GM23338 (cell line): ENCODE measurements around the gene ACTN2. TPM values are rescaled to one million over a fixed set of nuclear protein-coding genes. Genes with fewer than 3 reads are reported as not detected.

Experiments
- ATAC-seq: fragments of 200-7000 bp; cut with Tn5 transposase; 3 replicates; pipeline ENCODE4 v1.9.1; 2020
- DNase-seq: peaks from one replicate; pipeline ENCODE4 v3.0.0-alpha.2; 2015; ENCODE audit warnings: low spot score
- H2AFZ ChIP-seq: fragments of 200-600 bp; sonication (generic); 2 replicates; pipeline ENCODE4 v1.8.0; 2016; ENCODE audit warnings: antibody characterized with exemption, mild to moderate bottlenecking, moderate library complexity
- H3F3A ChIP-seq: fragments of 200-600 bp; sonication (generic); replicated peaks from 2 replicates; pipeline ENCODE4 v1.8.0; 2017; ENCODE audit warnings: antibody characterized with exemption, mixed run types, low read depth
- H3K27ac ChIP-seq: fragments of 200-600 bp; sonication (generic); 2 replicates; pipeline ENCODE4 v1.6.1; 2016; ENCODE audit warnings: low read depth
- H3K27me3 ChIP-seq: fragments of 200-600 bp; sonication (generic); 2 replicates; pipeline ENCODE4 v1.8.0; 2016; ENCODE audit warnings: mild to moderate bottlenecking, mixed run types, moderate library complexity; ENCODE audit not compliant: insufficient read depth
- H3K36me3 ChIP-seq: fragments of 200-600 bp; sonication (generic); 2 replicates; pipeline ENCODE4 v1.8.0; 2016; ENCODE audit warnings: mild to moderate bottlenecking; ENCODE audit not compliant: insufficient read depth
- H3K4me1 ChIP-seq: fragments of 200-600 bp; sonication (generic); 2 replicates; pipeline ENCODE4 v1.8.0; 2016; ENCODE audit warnings: mild to moderate bottlenecking, moderate library complexity; ENCODE audit not compliant: insufficient read depth
- H3K4me2 ChIP-seq: fragments of 200-600 bp; sonication (generic); 2 replicates; pipeline ENCODE4 v1.7.1; 2017; ENCODE audit warnings: mixed run types
- H3K4me3 ChIP-seq: fragments of 200-600 bp; sonication (generic); 2 replicates; pipeline ENCODE4 v1.6.1; 2016; ENCODE audit warnings: mixed run types
- H3K79me2 ChIP-seq: fragments of 200-600 bp; sonication (generic); replicated peaks from 2 replicates; pipeline ENCODE4 v1.8.0; 2017; ENCODE audit warnings: mild to moderate bottlenecking; ENCODE audit not compliant: insufficient read depth
- H3K9me2 ChIP-seq: fragments of 200-600 bp; sonication (generic); 2 replicates; pipeline ENCODE4 v1.8.0; 2017; ENCODE audit not compliant: insufficient read depth
- H4K20me1 ChIP-seq: fragments of 200-600 bp; sonication (generic); replicated peaks from 2 replicates; pipeline ENCODE4 v1.8.0; 2017; ENCODE audit warnings: mild to moderate bottlenecking; ENCODE audit not compliant: insufficient read depth
- H3K27ac Mint-ChIP-seq: 2 replicates; pipeline ENCODE4 v1.8.0; 2020; ENCODE audit warnings: inconsistent platforms, mild to moderate bottlenecking, moderate library complexity, mixed read lengths
- H3K27me3 Mint-ChIP-seq: 3 replicates; pipeline ENCODE4 v1.8.0; 2022; ENCODE audit warnings: low read depth, mild to moderate bottlenecking, moderate library complexity, mixed read lengths, inconsistent platforms; ENCODE audit not compliant: insufficient read depth, poor library complexity
- H3K36me3 Mint-ChIP-seq: 3 replicates; pipeline ENCODE4 v1.8.0; 2021; ENCODE audit warnings: low read depth, mild to moderate bottlenecking, inconsistent platforms, moderate library complexity, mixed read lengths
- H3K4me1 Mint-ChIP-seq: 3 replicates; pipeline ENCODE4 v1.8.0; 2020; ENCODE audit warnings: mild to moderate bottlenecking, inconsistent platforms, mixed read lengths
- H3K4me3 Mint-ChIP-seq: 3 replicates; pipeline ENCODE4 v1.8.0; 2021; ENCODE audit warnings: moderate library complexity, mild to moderate bottlenecking, inconsistent platforms, mixed read lengths
- H3K9me3 Mint-ChIP-seq: 3 replicates; pipeline ENCODE4 v1.8.0; 2020; ENCODE audit warnings: moderate library complexity, mild to moderate bottlenecking, inconsistent platforms, mixed read lengths
- ETS1 ChIP-seq: IDR thresholded peaks from 2 replicates; pipeline ENCODE4 v1.6.1; 2016; ENCODE audit warnings: antibody characterized with exemption
- ZNF462 ChIP-seq: fragments of 250-450 bp; sonication (Bioruptor Pico); IDR thresholded peaks from 2 replicates; pipeline ENCODE4 v1.5.0; 2020; ENCODE audit warnings: mild to moderate bottlenecking, moderate library complexity
- polyA plus RNA-seq: library from polyadenylated mRNA; unstranded; fragments of >200 nt; fragmentation: Nextera tagmentation; extraction: Ambion mirVana; gene quantifications from 2 replicates; pipeline ENCODE4 v1.2.1, GENCODE V29; 2016
- total RNA-seq: library from RNA; depleted of rRNA; stranded (reverse); fragments of >200 nt; shearing (Covaris generic); gene quantifications from 2 replicates; pipeline ENCODE4 v1.2.3, GENCODE V29; 2014

ACTN2 gene
- total and polyA plus RNA-seq, 2 experiments from 2014 or later = 1.9 to 2.8 TPM

GRCh38 chr1:236689713-236690569 lies 3.6 kb downstream of the ACTN2 start (continued):
- TF ChIP-seq ZNF462 (CRISPR knock-in tag) = no peak

GRCh38 chr1:236691348-236691747 lies 5.0 kb downstream of the ACTN2 start:
- H3K9me3 Mint-ChIP-seq = no peaks in the 10 kb centered on the region
- TF ChIP-seq ETS1 = no peak
- no peak for ATAC-seq
- 0 out of 2 replicates have a peak, but pooled peaks cover 3% of the 10 kb centered on the region for H4K20me1 ChIP-seq
- no peak overlapping the region for H2AFZ ChIP-seq
- H3K36me3 Mint-ChIP-seq = no peaks in the 10 kb centered on the region
- no peak overlapping the region for H3K27ac Mint-ChIP-seq
- no peaks in the 10 kb centered on the region for H3K79me2 ChIP-seq
- H3K4me1 Mint-ChIP-seq = peaks cover 8% of the 10 kb centered on the region
- H3K36me3 ChIP-seq = no peaks in the 10 kb centered on the region
- H3K9me2 ChIP-seq = no peaks in the 10 kb centered on the region
- H3K27me3 ChIP-seq = peaks cover 26% of the 10 kb centered on the region
- no peak for DNase-seq
- H3K27ac ChIP-seq = no peak overlapping the region
- no peak overlapping the region for H3K4me3 Mint-ChIP-seq
- no peak overlapping the region for H3K4me2 ChIP-seq
- peaks cover 8% of the 10 kb centered on the region; the same call in 1 of the 2 replicates for H3K4me1 ChIP-seq
- no peak overlapping the region for H3K4me3 ChIP-seq
- peaks cover 19% of the 10 kb centered on the region for H3K27me3 Mint-ChIP-seq
- no peaks in the 10 kb centered on the region for H3F3A ChIP-seq
